Lung (tissue), 12 donors: ENCODE measurements around the gene MYO19. TPM values are rescaled to one million over a fixed set of nuclear protein-coding genes. Genes with fewer than 3 reads are reported as not detected.

Experiments
- ATAC-seq: fragments of 200-7000 bp; cut with Tn5 transposase; one replicate; pipeline ENCODE4 v1.9.1; 2020; ENCODE audit warnings: moderate number of reproducible peaks; ENCODE audit not compliant: insufficient read depth, low FRiP score
- DNase-seq, 3 donors: peaks; one replicate each; pipeline ENCODE4 v3.0.0-alpha.2; 2013 to 2017
- H3K27ac ChIP-seq, 2 donors: one replicate each; pipeline ENCODE4 v1.5.1; 2013; ENCODE audit warnings: mild to moderate bottlenecking in 2 of 2, moderate library complexity in 2 of 2, control low read depth in 1 of 2, inconsistent platforms in 1 of 2, low read depth in 1 of 2, low read length in 1 of 2
- H3K27me3 ChIP-seq, 3 donors: one replicate each; pipeline ENCODE4 v1.5.1; 2013; ENCODE audit warnings: low read length in 2 of 3; ENCODE audit not compliant: control insufficient read depth in 3 of 3, insufficient read depth in 3 of 3
- H3K36me3 ChIP-seq, 4 donors: one replicate each; pipeline ENCODE4 v1.5.1; 2013; ENCODE audit warnings: low read length in 4 of 4, mild to moderate bottlenecking in 1 of 4, moderate library complexity in 1 of 4; ENCODE audit not compliant: control insufficient read depth in 4 of 4, insufficient read depth in 4 of 4
- H3K4me1 ChIP-seq, 5 donors: one replicate each; pipeline ENCODE4 v1.5.1; 2013; ENCODE audit warnings: low read length in 5 of 5, mild to moderate bottlenecking in 2 of 5, moderate library complexity in 1 of 5; ENCODE audit not compliant: control insufficient read depth in 5 of 5, insufficient read depth in 5 of 5
- H3K4me3 ChIP-seq: one replicate; pipeline ENCODE4 v1.5.1; 2013; ENCODE audit warnings: mild to moderate bottlenecking, control low read depth, moderate library complexity
- H3K9ac ChIP-seq, 2 donors: one replicate each; pipeline ENCODE4 v1.5.1; 2013; ENCODE audit warnings: low read length in 2 of 2, control low read depth in 1 of 2; ENCODE audit not compliant: insufficient read depth in 1 of 2
- H3K9me3 ChIP-seq, 4 donors: one replicate each; pipeline ENCODE4 v1.5.1; 2013; ENCODE audit warnings: low read length in 3 of 4, mild to moderate bottlenecking in 1 of 4, moderate library complexity in 1 of 4; ENCODE audit not compliant: control insufficient read depth in 4 of 4, insufficient read depth in 3 of 4
- CTCF ChIP-seq: IDR thresholded peaks from 2 replicates; pipeline ENCODE4 v1.5.1; 2012; ENCODE audit warnings: mild to moderate bottlenecking; ENCODE audit errors: control extremely low read depth, extremely low read depth
- WGBS, 2 donors: extraction: QIAGEN DNeasy Blood & Tissue Kit; methylation state at CpG; one replicate each; pipeline ENCODE4 v1.1.7; 2013; 5-methylcytosine and 5-hydroxymethylcytosine counted together
- polyA plus RNA-seq, 2 donors: library from polyadenylated mRNA; stranded (reverse); fragments of 200-250 nt; gene quantifications; one replicate each; pipeline ENCODE4 v1.2.1, GENCODE V29; 2013
- total RNA-seq, 2 donors: library from RNA; depleted of rRNA in 1 of 2; stranded (reverse); fragments of >200 nt in 1 of 2; gene quantifications; one replicate each; pipeline ENCODE4 v1.2.1, GENCODE V29; 2014 to 2021
- donor health status: control.
- donor health status: control.
- donor health status: Bipolar disorder and iron deficiency.
- donor health status: healthy.
- donor health status: DM: yes; HTN: yes; CAD: no.

MYO19 gene
- total and polyA plus RNA-seq, 4 donors: 26.5 to 66.6 (median 35.0) TPM

GRCh38 chr17:36545465-36546417 lies 11.1 kb upstream of the MYO19 start:
- H3K4me1 ChIP-seq: peaks cover 0 to 30% (median 3%) of the 10 kb centered on the region in 5 donors

GRCh38 chr17:36545077-36545464 lies 10.4 kb upstream of the MYO19 start:
- peaks cover 0 to 4% (median 1%) of the 10 kb centered on the region in 4 donors for H3K36me3 ChIP-seq
- H3K27me3 ChIP-seq: no peaks in the 10 kb centered on the region
- H3K27ac ChIP-seq: peak overlapping the region; percentile 99 to 100
- ATAC-seq: peak; percentile 29
- no peaks in the 10 kb centered on the region for H3K9me3 ChIP-seq
- H3K4me1 ChIP-seq: peaks cover 0 to 30% (median 3%) of the 10 kb centered on the region in 5 donors
- 0 to 1% methylated on average over 14 to 38 of the region's 38 CpGs for WGBS, 2 donors
- DNase-seq: no peak
- H3K4me3 ChIP-seq: peak overlapping the region; percentile 56
- TF ChIP-seq CTCF: no peak
- peak overlapping the region; percentile 88 to 91 for H3K9ac ChIP-seq

More at GRCh38 chr17:36545465-36546417, 11.1 kb upstream of the MYO19 start:
- ATAC-seq (peak; percentile 92), DNase-seq (peak; percentile 98 to 99 (median 99))
- Histone ChIP-seq H3K27me3 (no peaks in the 10 kb centered on the region), H3K27ac (peak overlapping the region; percentile 71 to 98), H3K9ac (peak overlapping the region; percentile 90 to 98), H3K4me3 (peak overlapping the region; percentile 88), H3K9me3 (no peaks in the 10 kb centered on the region), H3K36me3 (peaks cover 0 to 4% (median 1%) of the 10 kb centered on the region in 4 donors)
- no peak for TF ChIP-seq CTCF
- WGBS, 2 donors: 0% methylated on average over 51 to 60 of the region's 60 CpGs

GRCh38 chr17:36544307-36545076 lies 9.8 kb upstream of the MYO19 start, which contains the start of gene GGNBP2:
GGNBP2 (plus strand) TSS chr17:36544919; CDS start chr17:36545725, 806 bp downstream.
- H3K36me3 ChIP-seq: peaks cover 0 to 4% (median 1%) of the 10 kb centered on the region in 4 donors
- peak within 1 kb of the TSS; percentile 96 for H3K4me3 ChIP-seq
- WGBS, 2 donors: 0 to 1% methylated on average over 63 to 71 of the region's 71 CpGs
- no peak for TF ChIP-seq CTCF
- H3K27me3 ChIP-seq: no peaks in the 10 kb centered on the region
- no peaks in the 10 kb centered on the region for H3K9me3 ChIP-seq
- peak; percentile 95 to 96 (median 95) for DNase-seq
- H3K27ac ChIP-seq: peak within 1 kb of the TSS; percentile 99 to 100
- ATAC-seq: peak; percentile 83
- H3K9ac ChIP-seq: peak within 1 kb of the TSS; percentile 98 to 99
- H3K4me1 ChIP-seq: peaks cover 0 to 30% (median 3%) of the 10 kb centered on the region in 5 donors
